Heart left ventricle (tissue), 16 donors: ENCODE data around the gene NOS1AP. TPM values are rescaled to one million over a fixed set of nuclear protein-coding genes. Genes with fewer than 3 reads are reported as not detected.

Experiments used
- ATAC-seq, 4 donors: fragments of 200-7000 bp; cut with Tn5 transposase; one replicate each; pipeline ENCODE4 v1.9.1; 2020 to 2022; ENCODE audit warnings: moderate library complexity in 4 of 4, mild to moderate bottlenecking in 3 of 4, moderate number of reproducible peaks in 1 of 4
- DNase-seq, 5 donors: peaks; one replicate each; pipeline ENCODE4 v3.0.0-alpha.2; 2020
- H3K27ac ChIP-seq, 12 donors: fragments of 200-600 bp; sonication (generic) in 4 of 12; one replicate each; pipeline versions ENCODE4 v1.5.0 to v1.8.0; 2016 to 2022; ENCODE audit warnings: mild to moderate bottlenecking in 2 of 12
- H3K27me3 ChIP-seq, 9 donors: fragments of 200-600 bp; sonication (generic) in 2 of 9; one replicate each; pipeline versions ENCODE4 v1.5.1 to v1.8.0; 2016 to 2022; ENCODE audit warnings: mild to moderate bottlenecking in 3 of 9
- H3K36me3 ChIP-seq, 9 donors: fragments of 200-600 bp; sonication (generic) in 2 of 9; one replicate each; pipeline versions ENCODE4 v1.5.0 to v1.8.0; 2018 to 2022; ENCODE audit warnings: mild to moderate bottlenecking in 2 of 9
- H3K4me1 ChIP-seq, 12 donors: fragments of 200-600 bp; sonication (generic) in 4 of 12; one replicate each; pipeline versions ENCODE4 v1.5.0 to v1.8.0; 2016 to 2022; ENCODE audit warnings: mild to moderate bottlenecking in 3 of 12
- H3K4me3 ChIP-seq, 12 donors: fragments of 200-600 bp; sonication (generic) in 4 of 12; one replicate each; pipeline versions ENCODE4 v1.5.0 to v1.8.0; 2017 to 2022; ENCODE audit warnings: mild to moderate bottlenecking in 9 of 12, moderate library complexity in 4 of 12
- H3K9me3 ChIP-seq, 12 donors: fragments of 200-600 bp; sonication (generic) in 4 of 12; one replicate each; pipeline versions ENCODE4 v1.5.0 to v1.8.0; 2016 to 2022; ENCODE audit warnings: mild to moderate bottlenecking in 1 of 12
- CTCF ChIP-seq, 12 donors: fragments of 200-600 bp; sonication (generic) in 4 of 12; IDR thresholded peaks; one replicate each; pipeline versions ENCODE4 v1.5.0 to v1.8.0; 2018 to 2022; ENCODE audit warnings: antibody characterized with exemption in 12 of 12, mild to moderate bottlenecking in 5 of 12
- POLR2A ChIP-seq, 2 donors: fragments of 450-650 bp; IDR thresholded peaks; one replicate each; pipeline ENCODE4 v1.6.1; 2017; ENCODE audit warnings: antibody characterized with exemption in 2 of 2, mild to moderate bottlenecking in 2 of 2, moderate library complexity in 2 of 2
- WGBS, 4 donors: extraction: QIAGEN DNeasy Blood & Tissue Kit in 2 of 4; methylation state at CpG; one replicate each; pipeline versions ENCODE4 v1.1.5 to v1.1.7; 2013 to 2018; 5-methylcytosine and 5-hydroxymethylcytosine counted together
- intact Hi-C, 10 donors: fragments of 100-400 bp; cut with DNase I; formaldehyde crosslinking; loops; one replicate each; pipeline versions ENCODE4 v1.11.1 to v1.14.2; 2022
- polyA plus RNA-seq, 2 donors: library from polyadenylated mRNA; stranded (reverse); fragments of 200-250 nt; gene quantifications; one replicate each; pipeline ENCODE4 v1.2.3, GENCODE V29; 2013
- total RNA-seq, 9 donors: library from RNA; depleted of rRNA in 2 of 9; stranded (reverse); fragments of >200 nt in 2 of 9; fragmentation: NEBNext Ultra II Directional in 3 of 9; extraction: Animal tissue kit (Norgen Biotek cat#: 25700) in 3 of 9; gene quantifications; one replicate each; pipeline versions ENCODE4 v1.1.0 to v1.2.4, GENCODE V29; 2016 to 2023
- donor health status: ischemic (EF 13 %, LVEDD 7.1; RV severe dilation, severe dysfunction).
- donor health status: healthy with polysubstance abuse.
- donor health status: DM: no; HTN: yes; CAD: no.
- donor health status: DM: no; HTN: no; CAD: no.
- donor health status: ischemic (EF 25% LVEDD 6.9; RV normal size, moderate dysfunction).
- donor health status: ischemic (EF 25% LVEDD 5.7; RV mildly dilated, moderate dysfunction).
- donor health status: healthy.
- donor health status: DM: yes; HTN: yes; CAD: no.
- donor health status: ischemic (EF 35%, LVEDD 5.7; RV mildly dilated, moderate dysfunction).
- donor health status: nonischemic (EF 11% LVEDD 7.7; RV severe dilation, severe dysfunction).
- donor health status: DM: yes; HTN: yes; CAD: no.
- donor health status: PGD.
- donor health status: ischemic (EF 29% LVEDD 5.4; RV normal size, mild dysfunction).
- donor health status: nonischemic (EF 23%, LVEDD 6.1; RV moderate dilation, normal function).

The NOS1AP gene
- total and polyA plus RNA-seq, 11 donors = 1.1 to 6.4 (median 4.3) TPM

DNA sequence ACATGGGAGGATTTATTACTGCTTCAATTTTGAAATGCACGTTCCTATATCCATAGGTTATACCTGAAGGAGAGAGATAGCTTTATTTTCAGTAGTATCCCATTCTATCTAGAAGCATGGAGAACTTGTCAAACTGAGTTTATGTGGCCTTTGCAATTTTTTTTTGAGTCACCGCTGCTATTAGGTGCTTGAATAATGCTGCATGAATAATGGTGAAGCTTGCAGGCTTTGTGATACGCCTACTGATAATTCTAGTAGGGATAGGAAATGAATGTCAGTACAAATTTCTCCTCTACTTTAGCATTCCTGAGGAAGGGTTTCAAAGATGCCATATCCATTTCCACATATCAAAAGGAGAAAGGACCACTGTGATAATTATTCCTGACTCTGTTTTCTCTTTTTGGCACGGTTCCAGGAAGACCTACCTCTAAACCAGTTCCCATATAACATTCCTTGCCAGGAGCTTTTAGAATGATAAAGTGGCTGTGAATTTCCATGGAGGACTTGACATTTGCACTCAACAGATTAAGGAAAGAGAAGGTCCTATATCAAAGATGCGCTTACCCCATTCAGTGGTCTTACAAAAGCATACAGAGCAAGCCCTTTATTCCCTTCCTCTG is 223.7 kb downstream of the NOS1AP start:
- intact Hi-C loops = no loop called here
- 73 to 86% (median 78%) methylated on average over 5 of the region's 5 CpGs for WGBS, 4 donors
- ATAC-seq (no peak), DNase-seq (no peak)
- Histone ChIP-seq H3K27me3 (no peaks in the 10 kb centered on the region), H3K27ac (no peak overlapping the region), H3K9me3 (no peaks in the 10 kb centered on the region), H3K4me1 (peaks cover 0 to 6% (median 0%) of the 10 kb centered on the region in 12 donors), H3K4me3 (no peak overlapping the region), H3K36me3 (no peaks in the 10 kb centered on the region)
- TF ChIP-seq CTCF (IDR thresholded peaks at IDR 0.05) (no peak), POLR2A (IDR thresholded peaks at IDR 0.05) (no peak)

- ATAC-seq (no peak), DNase-seq (no peak)
- no peaks in the 10 kb centered on the region for H3K36me3 ChIP-seq
- peaks cover 0 to 6% (median 0%) of the 10 kb centered on the region in 12 donors for H3K4me1 ChIP-seq
- H3K27me3 ChIP-seq = no peaks in the 10 kb centered on the region
- H3K27ac ChIP-seq = no peak overlapping the region
- no peaks in the 10 kb centered on the region for H3K9me3 ChIP-seq
- 73 to 90% (median 84%) methylated on average over 3 of the region's 3 CpGs for WGBS, 4 donors
- no peak for TF ChIP-seq CTCF (IDR thresholded peaks at IDR 0.05)
- no peak for TF ChIP-seq POLR2A (IDR thresholded peaks at IDR 0.05)
- no peak overlapping the region for H3K4me3 ChIP-seq
- intact Hi-C loops = no loop called here
Observed at GRCh38 chr1:162294015-162294414, 224.5 kb downstream of the NOS1AP start.

DNA sequence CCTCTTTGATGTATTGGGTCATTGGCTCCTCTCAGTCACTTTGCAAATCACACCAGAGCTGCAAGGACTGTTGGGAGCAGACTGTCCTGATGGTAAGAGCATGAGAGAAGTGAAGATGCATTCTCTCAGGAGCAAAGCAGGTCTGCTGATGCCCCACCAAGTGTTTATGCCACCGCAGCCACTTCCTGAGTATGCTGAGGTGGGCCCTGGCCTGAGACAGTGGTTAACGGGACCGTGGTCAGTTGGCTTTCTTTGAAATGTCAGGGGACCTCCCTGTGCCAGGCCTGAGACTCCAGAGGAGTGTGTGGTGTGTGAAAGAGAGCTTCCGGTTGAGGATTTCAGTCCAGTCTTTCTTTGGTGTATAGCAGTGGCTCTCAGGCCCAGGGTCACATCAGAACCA is 227.7 kb downstream of the NOS1AP start:
- Histone ChIP-seq H3K9me3 (peaks cover 0 to 6% (median 0%) of the 10 kb centered on the region in 12 donors), H3K36me3 (no peaks in the 10 kb centered on the region), H3K4me3 (no peak overlapping the region), H3K27me3 (no peaks in the 10 kb centered on the region), H3K27ac (no peak overlapping the region), H3K4me1 (peaks cover 0 to 6% (median 0%) of the 10 kb centered on the region in 12 donors)
- intact Hi-C loops = no loop called here
- no peak for TF ChIP-seq CTCF (IDR thresholded peaks at IDR 0.05)
- TF ChIP-seq POLR2A (IDR thresholded peaks at IDR 0.05) = no peak
- DNase-seq (no peak), ATAC-seq (no peak)
- WGBS, 4 donors = 66 to 85% (median 75%) methylated on average over 4 of the region's 4 CpGs

DNA sequence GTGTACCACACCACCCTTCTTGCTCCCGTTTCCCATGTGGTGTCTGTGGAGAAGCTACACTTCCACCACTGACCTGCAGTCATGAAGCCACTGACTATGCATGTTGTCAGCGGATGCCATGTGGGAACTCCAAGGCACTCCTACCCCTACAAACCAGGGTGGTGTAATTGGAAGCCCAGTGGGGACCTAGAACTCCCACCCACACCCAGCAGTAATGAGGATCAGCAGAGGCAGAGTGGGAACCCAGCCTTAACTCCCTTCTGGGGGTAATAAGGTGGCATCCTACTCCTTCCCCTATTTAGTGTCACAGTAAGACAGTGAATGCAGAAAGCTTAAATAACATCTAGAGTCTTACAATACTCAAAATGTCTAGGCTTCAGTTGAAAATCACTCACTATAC is 228.8 kb downstream of the NOS1AP start:
- H3K9me3 ChIP-seq = peaks cover 0 to 6% (median 0%) of the 10 kb centered on the region in 12 donors
- ATAC-seq (no peak), DNase-seq (no peak)
- no peak for TF ChIP-seq POLR2A (IDR thresholded peaks at IDR 0.05)
- TF ChIP-seq CTCF (IDR thresholded peaks at IDR 0.05) = no peak
- H3K4me1 ChIP-seq = no peaks in the 10 kb centered on the region
- no peaks in the 10 kb centered on the region for H3K27me3 ChIP-seq
- no peak overlapping the region for H3K27ac ChIP-seq
- intact Hi-C loops = no loop called here
- 80 to 93% (median 86%) methylated on average over 2 of the region's 2 CpGs for WGBS, 4 donors
- no peaks in the 10 kb centered on the region for H3K36me3 ChIP-seq
- H3K4me3 ChIP-seq = no peak overlapping the region
